Measurements from ENCODE around the gene HHIPL1.
"Not testable (repeated sequence)": the region's sequence is repeated elsewhere in the genome, so short reads cannot be mapped to it uniquely, and the experiment has no call there.

HHIPL1 gene

DNA sequence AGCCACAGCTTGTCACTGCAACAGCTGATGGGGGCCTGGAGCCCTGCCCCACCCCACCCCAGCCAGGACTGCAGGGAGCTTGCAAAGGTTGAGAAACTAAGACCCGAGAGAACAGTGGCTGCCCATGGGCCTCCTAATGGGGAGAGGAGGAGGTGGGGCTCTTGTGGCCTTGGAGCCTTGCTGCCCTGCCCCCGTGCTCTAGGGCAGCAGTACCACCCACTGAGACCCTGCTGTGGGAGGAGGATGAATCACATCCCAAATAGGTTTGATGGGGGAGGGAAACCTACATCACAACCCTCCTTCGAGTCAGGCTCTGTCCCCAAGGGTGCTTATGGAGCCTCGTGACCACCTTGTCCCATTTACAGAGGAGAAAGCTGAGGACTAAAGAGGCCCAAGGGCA, 15.9 kb downstream of the HHIPL1 start:
- no peak for DNase-seq (ENCODE audit: low spot score)

GRCh38 chr14:99661206-99661605, 16.3 kb downstream of the HHIPL1 start:
- not testable (repeated sequence) for DNase-seq (ENCODE audit: low spot score)

DNA sequence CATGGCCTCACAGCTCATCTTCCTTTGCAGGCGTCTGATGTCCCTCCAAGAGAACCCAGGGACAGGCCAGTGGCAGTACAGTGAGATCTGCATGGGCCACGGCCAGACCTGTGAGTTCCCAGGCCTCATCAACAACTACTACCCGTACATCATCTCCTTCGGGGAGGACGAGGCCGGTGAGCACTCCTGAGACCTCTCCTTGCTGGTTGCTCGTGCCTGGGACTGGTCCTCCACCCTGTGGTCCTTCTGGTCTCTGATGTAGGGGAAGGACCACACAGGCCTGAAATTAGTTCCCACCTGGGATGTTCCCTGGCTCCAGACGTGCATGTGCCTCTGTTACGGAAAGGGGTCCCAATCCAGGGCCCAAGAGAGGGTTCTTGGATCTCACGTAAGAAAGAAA, 17.9 kb downstream of the HHIPL1 start:
- DNase-seq (ENCODE audit: low spot score), result no peak

GRCh38 chr14:99663386-99664057, 18.6 kb downstream of the HHIPL1 start:
- DNase-seq (ENCODE audit: low spot score), result no peak

- DNase-seq (ENCODE audit: low spot score), result no peak
Observed at GRCh38 chr14:99664058-99664936, 19.4 kb downstream of the HHIPL1 start.

- DNase-seq (ENCODE audit: low spot score), result no peak
Observed at GRCh38 chr14:99664937-99665273, 20.0 kb downstream of the HHIPL1 start.

- DNase-seq (ENCODE audit: low spot score), result no peak
Observed at GRCh38 chr14:99666533-99666932, 21.6 kb downstream of the HHIPL1 start.

GRCh38 chr14:99667045-99667444, 22.1 kb downstream of the HHIPL1 start:
- DNase-seq (ENCODE audit: low spot score), result no peak

GRCh38 chr14:99667821-99668220, 22.9 kb downstream of the HHIPL1 start:
- DNase-seq (ENCODE audit: low spot score), result no peak

- no peak for DNase-seq (ENCODE audit: low spot score)
Observed at GRCh38 chr14:99668307-99669295, 23.7 kb downstream of the HHIPL1 start.

GRCh38 chr14:99670361-99671234, 25.7 kb downstream of the HHIPL1 start:
- no peak for DNase-seq (ENCODE audit: low spot score)

DNA sequence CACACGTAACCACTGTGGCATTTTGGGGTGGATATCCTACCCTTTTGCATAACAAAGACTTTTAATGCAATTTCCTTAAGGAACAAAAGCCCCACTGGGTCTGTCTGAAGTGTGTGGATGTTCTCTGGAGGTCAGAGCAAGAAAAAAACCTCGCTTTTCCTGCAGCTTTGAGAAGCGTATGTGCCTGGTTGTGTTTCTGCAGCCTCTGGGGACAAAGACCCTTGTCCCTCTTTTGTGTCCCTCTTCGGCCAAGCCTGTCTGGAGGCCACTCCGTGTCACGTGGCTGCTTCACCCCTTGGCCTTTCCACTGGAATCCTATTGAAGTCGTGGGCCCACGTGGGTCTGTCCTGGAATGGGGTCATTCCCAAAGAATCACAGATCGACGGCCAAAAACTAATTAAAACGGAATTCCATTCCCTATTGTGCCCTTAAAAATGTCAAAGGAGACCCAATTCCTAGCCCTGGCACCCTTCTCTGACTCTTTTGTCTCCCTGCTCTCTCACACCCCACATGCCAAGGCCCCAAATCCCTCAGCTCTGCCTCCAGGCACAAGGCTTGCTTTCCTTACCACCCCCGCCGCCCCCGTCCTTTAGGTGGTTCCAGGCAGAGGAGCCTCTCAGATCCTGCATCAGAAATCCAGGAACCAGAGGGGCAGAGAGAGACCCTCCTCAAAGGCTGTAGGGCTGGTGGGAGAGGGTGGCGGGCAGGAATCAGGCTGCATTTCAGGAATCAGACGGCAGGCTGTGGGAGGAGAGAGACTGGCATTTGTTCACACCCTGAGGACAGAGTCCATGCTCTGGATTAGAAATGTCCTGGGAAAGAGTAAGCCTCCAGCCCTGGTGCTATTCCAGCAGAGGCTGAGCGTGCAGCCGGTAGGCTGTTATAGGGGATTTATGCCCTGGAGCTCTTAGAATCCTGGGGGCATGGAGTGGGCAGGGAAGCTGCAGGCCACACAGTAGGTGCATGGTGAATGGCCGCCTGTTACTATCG, 26.6 kb downstream of the HHIPL1 start:
- DNase-seq (ENCODE audit: low spot score), result no peak

GRCh38 chr14:99672506-99673304, 27.8 kb downstream of the HHIPL1 start:
- no peak for DNase-seq (ENCODE audit: low spot score)

DNA sequence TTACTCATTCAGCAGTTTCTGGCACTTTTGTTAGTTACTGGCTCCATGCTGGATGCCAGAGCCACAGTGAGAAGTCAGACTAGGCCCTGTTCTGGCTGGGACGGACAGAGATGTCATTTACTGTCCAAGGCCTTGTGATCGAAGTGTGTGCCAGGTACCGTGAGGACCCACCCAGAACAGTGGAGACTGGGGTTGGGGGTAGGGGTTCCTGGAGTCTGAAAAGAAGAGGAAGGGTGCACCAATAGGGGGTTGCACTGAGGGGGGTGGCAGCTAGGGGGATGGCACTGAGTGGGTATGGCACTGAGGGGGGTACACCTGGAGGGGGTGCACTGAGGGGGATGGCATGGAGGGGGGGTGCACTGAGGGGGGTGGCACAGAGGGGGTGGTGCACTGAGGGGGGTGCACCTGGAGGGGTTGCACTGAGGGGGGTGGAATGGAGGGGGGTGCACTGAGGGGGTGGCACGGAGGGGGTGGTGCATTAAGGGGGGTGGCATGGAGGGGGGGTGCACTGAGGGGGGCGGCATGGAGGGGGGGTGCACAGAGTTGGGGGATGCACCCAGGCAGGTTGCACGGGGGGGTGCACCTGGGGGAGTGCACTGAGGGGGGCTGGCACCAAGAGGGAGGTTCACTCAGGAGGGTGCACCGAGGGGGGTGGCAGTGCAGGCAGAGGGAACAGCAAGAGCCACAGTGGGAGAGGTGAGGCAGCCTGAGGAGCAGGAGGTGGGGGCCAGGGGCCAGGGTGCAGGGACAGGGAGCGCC, 28.6 kb downstream of the HHIPL1 start:
- no peak for DNase-seq (ENCODE audit: low spot score)

GRCh38 chr14:99674064-99674650, 29.2 kb downstream of the HHIPL1 start:
- no peak for DNase-seq (ENCODE audit: low spot score)

GRCh38 chr14:99674776-99675381, 29.9 kb downstream of the HHIPL1 start:
- DNase-seq (ENCODE audit: low spot score), result no peak

DNA sequence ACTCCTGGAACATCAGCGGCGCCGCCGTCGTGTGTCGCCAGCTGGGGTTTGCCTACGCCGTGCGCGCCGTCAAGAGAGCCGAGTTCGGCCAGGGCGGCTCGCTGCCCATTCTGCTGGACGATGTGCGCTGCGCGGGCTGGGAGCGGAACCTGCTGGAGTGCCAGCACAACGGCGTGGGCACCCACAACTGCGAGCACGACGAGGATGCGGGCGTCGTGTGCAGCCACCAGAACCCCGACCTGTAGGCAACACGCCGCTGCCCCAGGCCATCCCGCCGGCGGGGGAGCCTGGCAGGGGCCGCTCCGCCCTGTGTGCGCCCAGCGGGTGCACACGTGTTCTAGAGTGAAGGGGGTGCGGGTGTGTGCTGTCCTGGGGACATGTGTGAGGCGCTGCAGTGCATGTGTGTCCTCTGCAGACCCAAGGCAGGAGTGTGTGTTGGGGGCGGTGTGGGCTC, 30.5 kb downstream of the HHIPL1 start:
- DNase-seq (ENCODE audit: low spot score), result no peak

DNA sequence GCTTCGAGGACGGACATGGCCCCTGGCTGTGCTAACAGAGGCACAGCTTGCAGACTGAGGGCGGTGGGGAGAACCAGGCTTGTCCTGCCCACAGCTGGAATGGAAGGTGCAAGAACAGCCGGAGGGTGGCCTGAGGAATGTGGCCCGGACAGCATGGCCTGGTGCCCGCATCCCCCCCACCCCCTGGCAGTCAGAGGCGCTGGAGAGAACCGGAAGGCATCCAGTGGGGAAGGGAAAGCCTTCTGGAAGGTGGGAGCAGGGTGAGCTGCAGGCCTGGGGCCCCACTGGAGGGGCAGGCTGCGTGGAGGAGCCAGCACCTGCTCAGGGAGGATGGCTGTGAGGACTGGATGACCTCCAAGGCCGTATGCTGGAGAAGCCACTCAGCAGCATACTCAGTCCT, 31.0 kb downstream of the HHIPL1 start:
- DNase-seq (ENCODE audit: low spot score), result no peak
